ENCODE measurements around the gene FAM117A.

The FAM117A gene

DNA sequence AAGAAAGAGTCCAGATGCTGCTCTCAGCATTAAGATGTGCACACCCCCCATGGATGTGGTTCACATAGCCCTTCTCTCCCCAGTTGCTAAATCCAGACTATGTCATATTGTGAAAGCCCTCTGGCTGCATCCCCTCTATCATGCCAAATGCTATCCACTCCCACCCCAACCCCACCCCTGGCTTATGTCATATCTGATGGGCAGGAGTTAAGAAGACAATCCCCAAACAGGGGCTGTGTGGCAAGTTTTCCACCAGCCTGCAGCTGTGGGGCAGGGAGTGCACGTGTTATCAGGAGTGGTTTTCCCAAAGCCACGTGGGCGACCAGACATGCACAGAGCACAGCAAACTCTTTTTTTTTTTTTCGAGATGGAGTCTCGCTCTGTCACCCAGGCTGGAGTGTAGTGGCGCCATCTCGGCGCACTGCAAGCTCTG lies 10.0 kb downstream of the FAM117A start:
- H3K4me3 ChIP-seq (ENCODE audit: low read depth, low read length) = no peak overlapping the region
- TF ChIP-seq, protein P1, sequence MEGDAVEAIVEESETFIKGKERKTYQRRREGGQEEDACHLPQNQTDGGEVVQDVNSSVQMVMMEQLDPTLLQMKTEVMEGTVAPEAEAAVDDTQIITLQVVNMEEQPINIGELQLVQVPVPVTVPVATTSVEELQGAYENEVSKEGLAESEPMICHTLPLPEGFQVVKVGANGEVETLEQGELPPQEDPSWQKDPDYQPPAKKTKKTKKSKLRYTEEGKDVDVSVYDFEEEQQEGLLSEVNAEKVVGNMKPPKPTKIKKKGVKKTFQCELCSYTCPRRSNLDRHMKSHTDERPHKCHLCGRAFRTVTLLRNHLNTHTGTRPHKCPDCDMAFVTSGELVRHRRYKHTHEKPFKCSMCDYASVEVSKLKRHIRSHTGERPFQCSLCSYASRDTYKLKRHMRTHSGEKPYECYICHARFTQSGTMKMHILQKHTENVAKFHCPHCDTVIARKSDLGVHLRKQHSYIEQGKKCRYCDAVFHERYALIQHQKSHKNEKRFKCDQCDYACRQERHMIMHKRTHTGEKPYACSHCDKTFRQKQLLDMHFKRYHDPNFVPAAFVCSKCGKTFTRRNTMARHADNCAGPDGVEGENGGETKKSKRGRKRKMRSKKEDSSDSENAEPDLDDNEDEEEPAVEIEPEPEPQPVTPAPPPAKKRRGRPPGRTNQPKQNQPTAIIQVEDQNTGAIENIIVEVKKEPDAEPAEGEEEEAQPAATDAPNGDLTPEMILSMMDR (IDR thresholded peaks at IDR 0.05; ENCODE audit: insufficient read depth, low read length, missing control alignments) = no peak
- DNase-seq (ENCODE audit: low read depth, low spot score) = no peak
- ChIA-PET CTCF (interaction anchor here (1.2 to 1.3 kb wide), 2 partner anchors 25 to 46 kb away, joined by 4 to 5 read pairs; partner anchors contain the start of gene SLC35B1), POLR2A (no interaction called here)

DNA sequence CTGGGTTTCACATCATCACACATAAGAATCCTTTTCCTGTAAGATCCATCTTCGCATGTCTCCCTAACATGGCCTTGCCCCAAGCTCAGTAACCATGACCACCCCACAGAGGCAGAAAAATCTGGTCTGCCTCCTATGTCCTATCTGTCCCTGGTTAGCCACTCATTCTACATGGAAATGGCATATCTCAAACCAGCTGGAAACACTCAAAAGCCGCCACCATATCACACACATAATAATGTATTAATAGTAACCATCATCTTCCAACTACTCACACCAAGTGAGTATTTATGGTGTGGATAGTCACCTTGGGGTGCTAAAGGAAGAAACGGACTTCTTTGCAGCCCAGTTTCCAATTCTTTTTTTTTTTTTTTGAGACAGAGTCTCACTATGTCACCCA lies 11.4 kb downstream of the FAM117A start:
- CTCF ChIA-PET = interaction anchor here (0.6 to 1.8 kb wide), 5 partner anchors 12 to 245 kb away, joined by 3 to 6 read pairs (median 3); partner anchors contain the start of genes FAM117A and SLC35B1

DNA sequence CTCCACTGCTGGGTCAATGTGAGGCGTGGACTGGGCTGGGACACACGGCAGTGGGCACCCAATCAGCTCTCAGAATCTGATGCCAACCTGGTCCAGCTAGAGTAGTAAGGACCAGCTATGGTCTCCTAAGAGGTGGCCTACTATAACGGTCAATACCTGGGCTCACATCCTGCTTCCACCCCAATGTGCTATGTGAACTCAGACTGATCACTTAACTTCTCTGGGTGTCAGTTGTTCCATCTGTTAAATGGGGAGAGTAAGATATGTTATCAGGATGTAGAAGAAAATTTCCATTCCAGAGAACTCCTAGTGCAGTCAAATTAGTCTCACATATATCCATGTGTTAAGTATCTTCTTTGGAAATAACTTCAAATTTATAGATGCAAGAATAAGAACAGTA lies 14.2 kb downstream of the FAM117A start:
- no peak overlapping the region for H3K4me3 ChIP-seq (ENCODE audit: low read depth, low read length)
- TF ChIP-seq, protein P1 (IDR thresholded peaks at IDR 0.05; ENCODE audit: insufficient read depth, low read length, missing control alignments) = no peak
- DNase-seq (ENCODE audit: low read depth, low spot score) = no peak
- CTCF ChIA-PET = interaction anchor here (0.9 to 1.2 kb wide), 2 partner anchors 11 to 20 kb away, joined by 3 to 4 read pairs; no protein-coding TSS in a partner anchor
- POLR2A ChIA-PET = no interaction called here

More for the DNA sequence above, 11.4 kb downstream of the FAM117A start:
- DNase-seq (ENCODE audit: low read depth, low spot score) = no peak
- POLR2A ChIA-PET = no interaction called here
- TF ChIP-seq, protein P1 (IDR thresholded peaks at IDR 0.05; ENCODE audit: insufficient read depth, low read length, missing control alignments) = no peak
- H3K4me3 ChIP-seq (ENCODE audit: low read depth, low read length) = no peak overlapping the region

DNA sequence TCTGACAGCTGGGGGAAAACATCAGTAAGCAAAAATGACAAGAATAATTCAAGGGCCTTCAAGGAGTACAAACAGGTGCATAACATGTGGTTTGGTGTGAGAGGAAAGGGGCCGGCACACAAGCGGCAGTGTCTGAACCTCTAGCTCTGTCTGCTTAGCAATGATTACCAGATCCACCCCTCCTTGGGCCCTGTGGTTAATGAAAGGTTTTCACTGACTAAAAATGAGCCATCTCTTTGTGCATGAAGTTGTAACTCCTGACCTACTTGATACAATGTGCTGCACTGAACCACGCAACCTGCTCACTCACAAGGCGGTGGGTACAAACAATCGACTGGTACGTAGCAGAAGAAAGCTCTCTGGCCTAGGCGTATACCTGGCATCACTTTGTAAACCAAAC lies 15.1 kb downstream of the FAM117A start:
- no peak for DNase-seq (ENCODE audit: low read depth, low spot score)
- CTCF ChIA-PET = interaction anchor here (0.8 to 1.2 kb wide), 2 partner anchors 10 to 29 kb away, joined by 3 read pairs; no protein-coding TSS in a partner anchor
- TF ChIP-seq, protein P1 (IDR thresholded peaks at IDR 0.05; ENCODE audit: insufficient read depth, low read length, missing control alignments) = no peak
- POLR2A ChIA-PET = no interaction called here
- no peak overlapping the region for H3K4me3 ChIP-seq (ENCODE audit: low read depth, low read length)

DNA sequence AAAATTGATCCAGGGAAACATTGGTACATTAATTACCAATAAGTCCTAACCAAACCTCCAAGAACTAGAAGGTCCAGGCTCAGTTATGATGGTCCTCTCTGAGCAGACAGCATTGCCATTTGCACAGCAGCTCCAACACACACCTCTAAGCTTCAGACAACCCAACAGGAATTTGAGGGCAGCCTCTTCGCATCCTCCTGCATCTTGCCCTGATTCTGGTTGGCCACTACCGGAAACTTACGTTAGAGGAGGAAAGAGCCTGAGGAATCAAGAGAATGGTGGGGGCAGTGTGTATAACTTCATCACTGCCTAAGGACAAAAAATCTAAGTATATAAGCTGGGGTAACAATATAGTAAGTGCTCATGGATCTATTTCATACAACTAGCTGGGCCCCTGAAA lies 15.7 kb downstream of the FAM117A start:
- ChIA-PET POLR2A (no interaction called here), CTCF (interaction anchor here (0.8 to 2.4 kb wide), 2 partner anchors 30 to 191 kb away, joined by 3 to 15 read pairs; no protein-coding TSS in a partner anchor)
- no peak overlapping the region for H3K4me3 ChIP-seq (ENCODE audit: low read depth, low read length)
- no peak for DNase-seq (ENCODE audit: low read depth, low spot score)
- TF ChIP-seq, protein P1 (IDR thresholded peaks at IDR 0.05; ENCODE audit: insufficient read depth, low read length, missing control alignments) = no peak

DNA sequence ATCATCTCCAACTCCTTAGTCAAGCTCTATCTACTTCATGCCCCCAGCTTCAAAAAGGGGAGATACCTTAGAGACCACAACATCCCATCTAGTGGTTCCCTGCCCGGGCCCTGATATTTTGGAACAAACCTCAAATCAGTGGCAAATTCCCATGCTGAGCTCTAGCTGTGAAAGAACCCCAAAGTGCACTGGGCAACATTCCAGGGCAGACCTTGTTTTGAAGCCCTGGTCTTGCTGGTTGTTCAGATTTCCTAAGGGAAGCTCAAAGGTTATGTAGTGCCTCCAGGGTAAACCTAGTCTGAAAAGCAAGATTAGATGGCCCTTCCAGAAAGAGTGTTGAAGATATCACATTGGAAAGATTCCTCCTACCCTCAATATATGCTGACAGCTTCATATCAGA lies 16.3 kb downstream of the FAM117A start:
- H3K4me3 ChIP-seq (ENCODE audit: low read depth, low read length) = no peak overlapping the region
- TF ChIP-seq, protein P1 (IDR thresholded peaks at IDR 0.05; ENCODE audit: insufficient read depth, low read length, missing control alignments) = no peak
- ChIA-PET CTCF (interaction anchor here (1.4 to 2.4 kb wide), 2 partner anchors 32 to 191 kb away, joined by 3 to 15 read pairs; no protein-coding TSS in a partner anchor), POLR2A (no interaction called here)
- DNase-seq (ENCODE audit: low read depth, low spot score) = no peak
